HFFc6 (cell line): ENCODE measurements around the gene FAM163A. TPM values are rescaled to one million over a fixed set of nuclear protein-coding genes. Genes with fewer than 3 reads are reported as not detected.

ENCODE experiments used
- DNase-seq: peaks from one replicate; pipeline ENCODE4 v3.0.0-alpha.2; 2018
- H3K27ac Mint-ChIP-seq: 2 replicates; pipeline ENCODE4 v1.8.0; 2020; ENCODE audit warnings: mild to moderate bottlenecking, mixed read lengths
- H3K27me3 Mint-ChIP-seq: 2 replicates; pipeline ENCODE4 v1.8.0; 2021; ENCODE audit warnings: mild to moderate bottlenecking, moderate library complexity, mixed read lengths; ENCODE audit not compliant: insufficient read depth
- H3K36me3 Mint-ChIP-seq: 2 replicates; pipeline ENCODE4 v1.8.0; 2021; ENCODE audit warnings: low read depth, mixed read lengths
- H3K4me1 Mint-ChIP-seq: 2 replicates; pipeline ENCODE4 v1.8.0; 2020; ENCODE audit warnings: low read depth, mixed read lengths
- H3K4me3 Mint-ChIP-seq: 2 replicates; pipeline ENCODE4 v1.8.0; 2020; ENCODE audit warnings: mild to moderate bottlenecking, moderate library complexity, mixed read lengths
- H3K9me3 Mint-ChIP-seq: 2 replicates; pipeline ENCODE4 v1.8.0; 2020; ENCODE audit warnings: mild to moderate bottlenecking, mixed read lengths
- total RNA-seq, 6 experiments: library from RNA; stranded (reverse); fragmentation: NEBNext Ultra II Directional; extraction: Animal tissue kit (Norgen Biotek cat#: 25700); gene quantifications; 2 replicates in 1 of 6; 3 replicates in 5 of 6; pipeline ENCODE4 v1.2.3, GENCODE V29; 2021
- TF ChIP-seq, protein P1 (sequence below): fragments of 200-600 bp; sonication (generic); IDR thresholded peaks from 2 replicates; pipeline ENCODE4 v1.5.0; 2021; ENCODE audit warnings: antibody characterized with exemption, mild to moderate bottlenecking

The FAM163A gene
- total RNA-seq, 6 experiments from 2014 or later, result not detected

DNA sequence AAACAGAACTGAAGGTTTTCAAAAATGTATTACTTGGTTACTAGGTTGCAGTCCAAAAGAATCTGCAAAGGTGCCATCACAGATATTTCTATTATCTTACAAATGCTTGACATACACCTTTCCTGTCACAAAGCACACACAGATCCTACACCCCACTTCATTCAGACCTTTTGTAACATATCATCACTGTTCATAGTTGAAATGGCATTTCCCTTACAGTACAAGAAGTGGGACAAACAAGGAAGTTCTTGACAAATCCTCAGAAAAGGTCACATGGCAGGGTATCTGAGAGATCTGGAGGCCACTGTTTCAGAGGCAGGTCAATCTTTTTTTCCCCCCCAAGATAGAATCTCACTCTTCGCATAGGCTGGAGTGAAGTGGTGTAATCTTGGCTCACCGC is 113.2 kb downstream of the FAM163A start:
- Mint-ChIP-seq H3K36me3 (peaks cover 19% of the 10 kb centered on the region), H3K9me3 (no peaks in the 10 kb centered on the region), H3K4me3 (no peak overlapping the region), H3K27ac (no peak overlapping the region), H3K4me1 (no peaks in the 10 kb centered on the region), H3K27me3 (no peaks in the 10 kb centered on the region)
- TF ChIP-seq, protein P1, sequence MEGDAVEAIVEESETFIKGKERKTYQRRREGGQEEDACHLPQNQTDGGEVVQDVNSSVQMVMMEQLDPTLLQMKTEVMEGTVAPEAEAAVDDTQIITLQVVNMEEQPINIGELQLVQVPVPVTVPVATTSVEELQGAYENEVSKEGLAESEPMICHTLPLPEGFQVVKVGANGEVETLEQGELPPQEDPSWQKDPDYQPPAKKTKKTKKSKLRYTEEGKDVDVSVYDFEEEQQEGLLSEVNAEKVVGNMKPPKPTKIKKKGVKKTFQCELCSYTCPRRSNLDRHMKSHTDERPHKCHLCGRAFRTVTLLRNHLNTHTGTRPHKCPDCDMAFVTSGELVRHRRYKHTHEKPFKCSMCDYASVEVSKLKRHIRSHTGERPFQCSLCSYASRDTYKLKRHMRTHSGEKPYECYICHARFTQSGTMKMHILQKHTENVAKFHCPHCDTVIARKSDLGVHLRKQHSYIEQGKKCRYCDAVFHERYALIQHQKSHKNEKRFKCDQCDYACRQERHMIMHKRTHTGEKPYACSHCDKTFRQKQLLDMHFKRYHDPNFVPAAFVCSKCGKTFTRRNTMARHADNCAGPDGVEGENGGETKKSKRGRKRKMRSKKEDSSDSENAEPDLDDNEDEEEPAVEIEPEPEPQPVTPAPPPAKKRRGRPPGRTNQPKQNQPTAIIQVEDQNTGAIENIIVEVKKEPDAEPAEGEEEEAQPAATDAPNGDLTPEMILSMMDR, result no peak
- no peak for DNase-seq

- DNase-seq, result no peak
- no peaks in the 10 kb centered on the region for H3K27me3 Mint-ChIP-seq
- no peaks in the 10 kb centered on the region for H3K4me1 Mint-ChIP-seq
- no peaks in the 10 kb centered on the region for H3K9me3 Mint-ChIP-seq
- peaks cover 19% of the 10 kb centered on the region for H3K36me3 Mint-ChIP-seq
- no peak overlapping the region for H3K4me3 Mint-ChIP-seq
- TF ChIP-seq, protein P1, result no peak
- no peak overlapping the region; the same call in 1 of the 2 replicates for H3K27ac Mint-ChIP-seq
Observed at GRCh38 chr1:179857009-179857408, 113.9 kb downstream of the FAM163A start.

DNA sequence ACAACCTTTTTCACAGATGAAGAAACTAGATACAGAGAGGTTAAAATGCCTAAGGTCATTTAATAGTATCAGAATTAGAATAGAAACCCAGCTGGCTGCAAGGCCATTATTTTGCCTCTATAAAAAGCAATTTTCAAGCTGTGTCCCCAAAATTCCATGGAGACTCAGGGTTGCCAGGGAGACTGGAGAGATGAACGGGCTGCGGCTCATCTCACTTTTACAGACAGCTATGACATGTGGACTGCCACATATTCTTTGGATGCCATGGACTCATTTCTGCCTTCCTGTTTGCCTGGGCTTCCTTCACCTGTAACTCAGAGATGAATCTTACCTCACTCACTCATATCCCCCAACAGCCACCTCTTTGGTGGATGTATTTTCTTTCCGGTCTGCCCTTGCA is 117.6 kb downstream of the FAM163A start:
- no peaks in the 10 kb centered on the region for H3K9me3 Mint-ChIP-seq
- H3K36me3 Mint-ChIP-seq, result peaks cover 34% of the 10 kb centered on the region
- H3K27me3 Mint-ChIP-seq, result no peaks in the 10 kb centered on the region
- TF ChIP-seq, protein P1, result no peak
- no peak overlapping the region for H3K4me3 Mint-ChIP-seq
- no peak for DNase-seq
- no peak overlapping the region; the same call in 1 of the 2 replicates for H3K27ac Mint-ChIP-seq
- peaks cover 2% of the 10 kb centered on the region; the same call in 1 of the 2 replicates for H3K4me1 Mint-ChIP-seq

- Mint-ChIP-seq H3K9me3 (no peaks in the 10 kb centered on the region), H3K4me3 (no peak overlapping the region), H3K27me3 (no peaks in the 10 kb centered on the region), H3K4me1 (peaks cover 29% of the 10 kb centered on the region), H3K36me3 (peaks cover 23% of the 10 kb centered on the region), H3K27ac (no peak overlapping the region)
- TF ChIP-seq, protein P1, result no peak
- DNase-seq, result no peak
Observed at GRCh38 chr1:179865377-179865776, 122.3 kb downstream of the FAM163A start.

Other genes starting within 250 kb of the FAM163A start
- not detected for gene NPHS2, start 167.3 kb upstream of the FAM163A start, total RNA-seq
- not detected for gene TDRD5, start 151.5 kb upstream of the FAM163A start, total RNA-seq
- 100 to 1,000 TPM in 5 of 6 experiments, 10 to 100 TPM in 1; 89.7 to 127 (median 108) TPM for gene TOR1AIP2, start 134.5 kb downstream of the FAM163A start, total RNA-seq
- 10 to 100 TPM; 39.6 to 51.8 (median 48.9) TPM for gene TOR1AIP1, start 139.0 kb downstream of the FAM163A start, total RNA-seq
- 10 to 100 TPM; 22.1 to 26.7 (median 25.2) TPM for gene CEP350, start 211.5 kb downstream of the FAM163A start, total RNA-seq